ENCODE results near the gene LPP. TPM values are rescaled to one million over a fixed set of nuclear protein-coding genes. Genes with fewer than 3 reads are reported as not detected.

LPP gene
- total and polyA plus RNA-seq, 4 donors: 11.1 to 219 (median 66.5) TPM

DNA sequence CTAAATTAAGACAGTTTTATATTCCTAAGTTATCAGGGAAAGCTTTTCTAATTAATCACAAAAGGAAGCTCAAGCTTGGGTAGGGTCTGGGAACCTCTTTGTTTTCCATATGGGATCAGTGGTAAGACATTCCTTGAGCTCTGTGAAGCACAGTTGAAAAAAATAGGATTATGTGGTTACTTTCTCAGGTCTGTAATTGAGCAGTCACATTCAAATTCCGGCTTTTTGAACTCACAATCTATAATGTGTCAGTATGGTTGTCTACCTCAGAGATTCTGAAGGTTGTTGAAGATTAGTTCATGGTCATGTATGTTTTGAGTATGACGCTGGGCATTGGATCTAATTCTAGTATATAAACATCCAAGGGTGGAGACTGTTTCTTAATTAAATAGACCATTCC, 364.5 kb downstream of the LPP start:
- WGBS, 2 donors: 79 to 96% methylated on average over 2 of the region's 2 CpGs
- Histone ChIP-seq H3K9me3 (ENCODE audit: control insufficient read depth in 4 of 4, insufficient read depth in 3 of 4, low read length in 3 of 4) (no peaks in the 10 kb centered on the region), H3K27ac (ENCODE audit: low read depth in 1 of 2, low read length in 1 of 2) (no peak overlapping the region)

DNA sequence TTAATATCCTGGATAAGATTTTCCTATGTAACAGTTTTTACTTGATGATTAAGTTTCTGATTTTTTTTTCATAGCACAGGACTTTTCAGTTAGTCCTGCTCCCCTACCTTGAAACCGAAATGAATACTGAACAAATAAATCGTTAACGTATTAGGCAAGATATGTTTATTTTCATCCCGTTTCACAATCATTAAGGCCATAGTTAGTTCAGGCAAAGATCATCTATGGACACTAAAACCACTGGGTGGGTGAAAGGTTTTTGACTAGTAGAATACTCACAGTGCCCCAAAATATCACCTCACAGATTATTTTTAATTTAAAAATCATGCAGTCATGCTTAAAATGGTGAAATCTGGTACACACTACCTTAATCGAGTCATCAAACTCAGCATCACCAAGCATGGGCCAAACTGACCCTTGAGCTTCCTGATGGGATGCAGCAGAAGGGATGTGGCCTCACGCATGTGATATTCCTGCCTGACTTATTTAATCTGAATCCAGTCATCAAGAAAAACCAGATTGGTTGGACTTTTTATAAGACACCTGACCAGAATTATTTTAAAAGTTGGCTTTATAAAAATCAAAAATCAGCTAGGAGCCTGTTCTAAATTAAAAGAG, 365.0 kb downstream of the LPP start:
- TF ChIP-seq, protein P1, sequence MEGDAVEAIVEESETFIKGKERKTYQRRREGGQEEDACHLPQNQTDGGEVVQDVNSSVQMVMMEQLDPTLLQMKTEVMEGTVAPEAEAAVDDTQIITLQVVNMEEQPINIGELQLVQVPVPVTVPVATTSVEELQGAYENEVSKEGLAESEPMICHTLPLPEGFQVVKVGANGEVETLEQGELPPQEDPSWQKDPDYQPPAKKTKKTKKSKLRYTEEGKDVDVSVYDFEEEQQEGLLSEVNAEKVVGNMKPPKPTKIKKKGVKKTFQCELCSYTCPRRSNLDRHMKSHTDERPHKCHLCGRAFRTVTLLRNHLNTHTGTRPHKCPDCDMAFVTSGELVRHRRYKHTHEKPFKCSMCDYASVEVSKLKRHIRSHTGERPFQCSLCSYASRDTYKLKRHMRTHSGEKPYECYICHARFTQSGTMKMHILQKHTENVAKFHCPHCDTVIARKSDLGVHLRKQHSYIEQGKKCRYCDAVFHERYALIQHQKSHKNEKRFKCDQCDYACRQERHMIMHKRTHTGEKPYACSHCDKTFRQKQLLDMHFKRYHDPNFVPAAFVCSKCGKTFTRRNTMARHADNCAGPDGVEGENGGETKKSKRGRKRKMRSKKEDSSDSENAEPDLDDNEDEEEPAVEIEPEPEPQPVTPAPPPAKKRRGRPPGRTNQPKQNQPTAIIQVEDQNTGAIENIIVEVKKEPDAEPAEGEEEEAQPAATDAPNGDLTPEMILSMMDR (IDR thresholded peaks at IDR 0.05; ENCODE audit: control extremely low read depth, extremely low read depth): no peak
- ATAC-seq (ENCODE audit: insufficient read depth, low FRiP score): no peak
- WGBS, 2 donors: 75 to 81% methylated on average over 6 of the region's 6 CpGs
- DNase-seq: no peak
- no peaks in the 10 kb centered on the region for H3K9me3 ChIP-seq (ENCODE audit: control insufficient read depth in 4 of 4, insufficient read depth in 3 of 4, low read length in 3 of 4)
- H3K9ac ChIP-seq (ENCODE audit: insufficient read depth in 1 of 2, low read length in 2 of 2): no peak overlapping the region
- peaks cover 0 to 6% (median 0%) of the 10 kb centered on the region in 5 donors for H3K4me1 ChIP-seq (ENCODE audit: control insufficient read depth in 5 of 5, insufficient read depth in 5 of 5, low read length in 5 of 5)
- no peak overlapping the region for H3K27ac ChIP-seq (ENCODE audit: low read depth in 1 of 2, low read length in 1 of 2)
- H3K27me3 ChIP-seq (ENCODE audit: control insufficient read depth in 3 of 3, insufficient read depth in 3 of 3, low read length in 2 of 3): no peaks in the 10 kb centered on the region
- H3K36me3 ChIP-seq (ENCODE audit: control insufficient read depth in 4 of 4, insufficient read depth in 4 of 4, low read length in 4 of 4): peaks cover 0 to 2% (median 0%) of the 10 kb centered on the region in 4 donors
- H3K4me3 ChIP-seq: no peak overlapping the region

More for the DNA sequence above, 364.5 kb downstream of the LPP start:
- Histone ChIP-seq H3K4me3 (no peak overlapping the region), H3K36me3 (ENCODE audit: control insufficient read depth in 4 of 4, insufficient read depth in 4 of 4, low read length in 4 of 4) (peaks cover 0 to 2% (median 0%) of the 10 kb centered on the region in 4 donors), H3K9ac (ENCODE audit: insufficient read depth in 1 of 2, low read length in 2 of 2) (no peak overlapping the region), H3K27me3 (ENCODE audit: control insufficient read depth in 3 of 3, insufficient read depth in 3 of 3, low read length in 2 of 3) (no peaks in the 10 kb centered on the region), H3K4me1 (ENCODE audit: control insufficient read depth in 5 of 5, insufficient read depth in 5 of 5, low read length in 5 of 5) (peaks cover 0 to 9% (median 0%) of the 10 kb centered on the region in 5 donors)
- ATAC-seq (ENCODE audit: insufficient read depth, low FRiP score) (no peak), DNase-seq (no peak)
- TF ChIP-seq, protein P1 (IDR thresholded peaks at IDR 0.05; ENCODE audit: control extremely low read depth, extremely low read depth): no peak

DNA sequence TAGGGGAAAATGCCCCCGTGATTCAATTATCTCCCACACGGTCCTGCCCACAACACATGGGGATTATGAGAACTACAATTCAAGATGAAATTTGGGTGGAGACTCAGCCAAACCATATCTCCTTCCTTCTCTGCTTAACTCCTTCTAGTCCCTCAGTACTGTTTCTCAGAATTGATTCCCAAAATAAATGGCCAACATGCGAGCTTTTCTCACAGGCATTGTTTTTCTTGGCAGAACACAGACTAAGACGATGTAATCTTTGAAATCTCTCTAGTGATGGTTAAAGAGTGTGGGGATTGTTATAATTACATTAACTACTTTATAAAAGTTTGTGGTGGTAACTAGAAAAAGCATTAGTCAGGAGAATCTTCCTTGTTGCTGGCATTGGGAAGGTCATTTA, 366.5 kb downstream of the LPP start:
- no peak for ATAC-seq (ENCODE audit: insufficient read depth, low FRiP score)
- H3K4me3 ChIP-seq: no peak overlapping the region
- H3K36me3 ChIP-seq (ENCODE audit: control insufficient read depth in 4 of 4, insufficient read depth in 4 of 4, low read length in 4 of 4): peaks cover 0 to 2% (median 1%) of the 10 kb centered on the region in 4 donors
- peaks cover 0 to 6% (median 0%) of the 10 kb centered on the region in 5 donors for H3K4me1 ChIP-seq (ENCODE audit: control insufficient read depth in 5 of 5, insufficient read depth in 5 of 5, low read length in 5 of 5)
- H3K27me3 ChIP-seq (ENCODE audit: control insufficient read depth in 3 of 3, insufficient read depth in 3 of 3, low read length in 2 of 3): no peaks in the 10 kb centered on the region
- DNase-seq: no peak
- TF ChIP-seq, protein P1 (IDR thresholded peaks at IDR 0.05; ENCODE audit: control extremely low read depth, extremely low read depth): no peak
- WGBS, 2 donors: 68 to 82% methylated on average over 4 of the region's 4 CpGs
- H3K27ac ChIP-seq (ENCODE audit: low read depth in 1 of 2, low read length in 1 of 2): no peak overlapping the region
- no peaks in the 10 kb centered on the region for H3K9me3 ChIP-seq (ENCODE audit: control insufficient read depth in 4 of 4, insufficient read depth in 3 of 4, low read length in 3 of 4)
- no peak overlapping the region for H3K9ac ChIP-seq (ENCODE audit: insufficient read depth in 1 of 2, low read length in 2 of 2)
